CD8-positive, alpha-beta memory T cell (primary cell): ENCODE results near the gene ARVCF. TPM values are rescaled to one million over a fixed set of nuclear protein-coding genes. Genes with fewer than 3 reads are reported as not detected.

Experiments
- polyA plus RNA-seq: library from polyadenylated mRNA; unstranded; fragments of 300-500 nt; fragmentation: Illumina TruSeq; gene quantifications from one replicate; pipeline ENCODE4 v1.2.3, GENCODE V29; 2021
- total RNA-seq, 2 experiments: library from RNA; stranded (reverse); gene quantifications; one replicate each; pipeline ENCODE4 v1.2.3, GENCODE V29; 2021

ARVCF gene
- total and polyA plus RNA-seq, 3 experiments from 2014 or later, result 0.92 to 1.8 (median 1.4) TPM

Other genes starting within 250 kb of the ARVCF start
- gene GNB1L, start 161.9 kb downstream of the ARVCF start, total RNA-seq, result 10 to 100 TPM; 16.6 to 17.9 TPM
- gene GNB1L, start 161.9 kb downstream of the ARVCF start, polyA plus RNA-seq, result 14.2 TPM
- 10 to 100 TPM; 18.1 to 23.2 TPM for gene RTL10, start 161.9 kb downstream of the ARVCF start, total RNA-seq
- 10.8 TPM for gene RTL10, start 161.9 kb downstream of the ARVCF start, polyA plus RNA-seq
- gene COMT, start 75.1 kb downstream of the ARVCF start, total RNA-seq, result 10 to 100 TPM; 89.3 to 93.7 TPM
- gene COMT, start 75.1 kb downstream of the ARVCF start, polyA plus RNA-seq, result 92.7 TPM
- 10 to 100 TPM; 27.6 to 27.9 TPM for gene TXNRD2, start 75.0 kb downstream of the ARVCF start, total RNA-seq
- 13.8 TPM for gene TXNRD2, start 75.0 kb downstream of the ARVCF start, polyA plus RNA-seq
- 10 to 100 TPM; 27.3 to 28.0 TPM for gene TANGO2, start 4.3 kb upstream of the ARVCF start, total RNA-seq
- gene TANGO2, start 4.3 kb upstream of the ARVCF start, polyA plus RNA-seq, result 48.6 TPM
- gene DGCR8, start 63.4 kb upstream of the ARVCF start, total RNA-seq, result 10 to 100 TPM; 68.6 to 73.8 TPM
- gene DGCR8, start 63.4 kb upstream of the ARVCF start, polyA plus RNA-seq, result 10.6 TPM
- gene RANBP1, start 99.3 kb upstream of the ARVCF start, total RNA-seq, result 100 to 1,000 TPM; 436 to 459 TPM
- 102 TPM for gene RANBP1, start 99.3 kb upstream of the ARVCF start, polyA plus RNA-seq
- 100 to 1,000 TPM; 108 to 121 TPM for gene TRMT2A, start 100.4 kb upstream of the ARVCF start, total RNA-seq
- gene TRMT2A, start 100.4 kb upstream of the ARVCF start, polyA plus RNA-seq, result 35.6 TPM
- gene ZDHHC8, start 115.0 kb upstream of the ARVCF start, total RNA-seq, result 10 to 100 TPM; 74.7 to 80.7 TPM
- 4.4 TPM for gene ZDHHC8, start 115.0 kb upstream of the ARVCF start, polyA plus RNA-seq
- not detected for gene CCDC188, start 134.2 kb upstream of the ARVCF start, total RNA-seq
- gene CCDC188, start 134.2 kb upstream of the ARVCF start, polyA plus RNA-seq, result not detected